HepG2 (cell line): Measurements from ENCODE around the gene PRR15L. TPM values are rescaled to one million over a fixed set of nuclear protein-coding genes. Genes with fewer than 3 reads are reported as not detected.

ENCODE experiments used
- AKAP8 ChIP-seq: sonication (generic); formaldehyde crosslinking; IDR thresholded peaks from 2 replicates; pipeline ENCODE4 v1.5.1; 2020; ENCODE audit warnings: mild to moderate bottlenecking, missing genetic modification reagents
- CEBPB ChIP-seq: IDR thresholded peaks from 2 replicates; pipeline ENCODE4 v1.6.1; 2011; ENCODE audit warnings: low read depth, low read length, improper control_type of control experiment, borderline replicate concordance
- CREM ChIP-seq, 2 experiments: sonication (generic) in 1 of 2; formaldehyde crosslinking in 1 of 2; IDR thresholded peaks; 2 replicates each; pipeline versions ENCODE4 v1.4.0 to v1.6.1; 2016 to 2020; ENCODE audit warnings: antibody characterized with exemption in 1 of 2, mild to moderate bottlenecking in 1 of 2, missing genetic modification reagents in 1 of 2
- ETV5 ChIP-seq: IDR thresholded peaks from 2 replicates; pipeline ENCODE4 v1.6.1; 2018; ENCODE audit warnings: missing biosample characterization, missing genetic modification reagents, inconsistent platforms, borderline replicate concordance
- FOXK1 ChIP-seq: sonication (generic); formaldehyde crosslinking; IDR thresholded peaks from 2 replicates; pipeline ENCODE4 v1.4.0; 2020; ENCODE audit warnings: low read depth, missing genetic modification reagents, borderline replicate concordance
- HNF4A ChIP-seq: sonication (generic); formaldehyde crosslinking; IDR thresholded peaks from 2 replicates; pipeline ENCODE4 v1.4.0; 2020; ENCODE audit warnings: missing genetic modification reagents
- KMT2A ChIP-seq: sonication (generic); formaldehyde crosslinking; IDR thresholded peaks from 2 replicates; pipeline ENCODE4 v1.4.0; 2020; ENCODE audit warnings: missing genetic modification reagents
- MLXIP ChIP-seq: sonication (generic); formaldehyde crosslinking; IDR thresholded peaks from 2 replicates; pipeline ENCODE4 v1.9.0; 2021; ENCODE audit warnings: missing genetic modification reagents, borderline replicate concordance
- MTA1 ChIP-seq: sonication (generic); formaldehyde crosslinking; IDR thresholded peaks from 2 replicates; pipeline ENCODE4 v1.4.0; 2020; ENCODE audit warnings: missing genetic modification reagents, mild to moderate bottlenecking, borderline replicate concordance
- NAIF1 ChIP-seq: sonication (generic); formaldehyde crosslinking; IDR thresholded peaks from 2 replicates; pipeline ENCODE4 v1.5.0; 2020; ENCODE audit warnings: mild to moderate bottlenecking, missing genetic modification reagents, borderline replicate concordance
- NBN ChIP-seq: fragments of 450-650 bp; conservative IDR thresholded peaks from 2 replicates; pipeline ENCODE4 v1.6.1; 2017
- NCOR1 ChIP-seq: fragments of 200-600 bp; sonication (generic); IDR thresholded peaks from 2 replicates; pipeline ENCODE4 v1.7.0; 2017; ENCODE audit warnings: antibody characterized with exemption, low read length, borderline replicate concordance
- NPAS2 ChIP-seq: sonication (generic); formaldehyde crosslinking; IDR thresholded peaks from 2 replicates; pipeline ENCODE4 v1.8.0; 2022; ENCODE audit warnings: mild to moderate bottlenecking, missing genetic modification reagents, borderline replicate concordance
- PAWR ChIP-seq: sonication (generic); formaldehyde crosslinking; IDR thresholded peaks from 2 replicates; pipeline ENCODE4 v1.4.0; 2020; ENCODE audit warnings: missing genetic modification reagents, mild to moderate bottlenecking, borderline replicate concordance
- PCBP2 ChIP-seq: fragments of 200-400 bp; formaldehyde crosslinking; optimal IDR thresholded peaks from 2 replicates; pipeline ENCODE3; 2018; ENCODE audit warnings: low read length, low read depth; ENCODE audit not compliant: poor library complexity, severe bottlenecking
- TCF7 ChIP-seq: sonication (generic); IDR thresholded peaks from 2 replicates; pipeline ENCODE4 v1.6.1; 2016; ENCODE audit warnings: antibody characterized with exemption, low read depth
- THAP11 ChIP-seq: IDR thresholded peaks from 2 replicates; pipeline ENCODE4 v1.6.1; 2016; ENCODE audit warnings: missing biosample characterization, missing genetic modification reagents
- ZBTB20 ChIP-seq: sonication (generic); formaldehyde crosslinking; IDR thresholded peaks from 2 replicates; pipeline ENCODE4 v1.8.1; 2023; ENCODE audit warnings: missing genetic modification reagents, low read depth, mild to moderate bottlenecking, borderline replicate concordance
- ZBTB3 ChIP-seq: sonication (generic); formaldehyde crosslinking; IDR thresholded peaks from 2 replicates; pipeline ENCODE4 v1.4.0; 2020; ENCODE audit warnings: low read depth, mild to moderate bottlenecking, moderate library complexity, missing genetic modification reagents, borderline replicate concordance
- ZMAT3 ChIP-seq: sonication (generic); formaldehyde crosslinking; conservative IDR thresholded peaks from 2 replicates; pipeline ENCODE4 v1.7.0; 2021; ENCODE audit warnings: missing genetic modification reagents
- ZNF367 ChIP-seq: sonication (generic); formaldehyde crosslinking; IDR thresholded peaks from 2 replicates; pipeline ENCODE4 v1.4.0; 2020; ENCODE audit warnings: missing genetic modification reagents, borderline replicate concordance
- ZNF576 ChIP-seq: sonication (generic); formaldehyde crosslinking; IDR thresholded peaks from 2 replicates; pipeline ENCODE4 v1.4.0; 2020; ENCODE audit warnings: mild to moderate bottlenecking, missing genetic modification reagents
- ZNF784 ChIP-seq: sonication (generic); formaldehyde crosslinking; IDR thresholded peaks from 2 replicates; pipeline ENCODE4 v1.5.1; 2020; ENCODE audit warnings: missing genetic modification reagents, mild to moderate bottlenecking, borderline replicate concordance
- ZNF800 ChIP-seq: sonication (generic); formaldehyde crosslinking; IDR thresholded peaks from 2 replicates; pipeline ENCODE4 v1.4.0; 2020; ENCODE audit warnings: missing genetic modification reagents
- polyA plus RNA-seq, 8 experiments: library from polyadenylated mRNA; depleted of rRNA in 3 of 8; stranded (reverse) in 7 of 8; unstranded in 1 of 8; fragments of >200 nt; fragmentation: Illumina TruSeq in 4 of 8; extraction: Trizol in 4 of 8; gene quantifications; 2 replicates each; pipeline versions ENCODE4 v1.2.1 to v1.2.3, GENCODE V29; 2011 to 2016; ENCODE audit warnings: low read depth in 4 of 8, missing spikeins in 1 of 8, mixed read lengths in 1 of 8; ENCODE audit not compliant: insufficient read depth in 1 of 8
- total RNA-seq, 5 experiments: library from RNA; depleted of rRNA; stranded (reverse); fragments of >200 nt; fragmentation: Illumina TruSeq; extraction: Trizol; gene quantifications; 2 replicates each; pipeline ENCODE4 v1.2.3, GENCODE V29; 2016; ENCODE audit warnings: low read depth in 1 of 5

PRR15L gene
- total and polyA plus RNA-seq, 2 of the 13 experiments (the other 11 are each of a cell fraction or from before 2014, with no cell fraction given) = 0.44 to 2.0 TPM

- TF ChIP-seq MLXIP (CRISPR knock-in tag) (no peak; the same call in 1 of the 2 replicates), ZNF784 (CRISPR knock-in tag) (peak; percentile 78; the same call in 1 of the 2 replicates), NPAS2 (no peak), NAIF1 (peak; percentile 73; the same call in 1 of the 2 replicates), PAWR (CRISPR knock-in tag) (no peak), FOXK1 (CRISPR knock-in tag) (peak; percentile 67), ETV5 (CRISPR knock-in tag) (peak; percentile 47), NBN (no peak), NCOR1 (no peak), ZBTB20 (peak; percentile 93), CEBPB (peak; percentile 76), ZNF800 (CRISPR knock-in tag) (peak; percentile 86; the same call in 1 of the 2 replicates), HNF4A (peak; percentile 40; the same call in 1 of the 2 replicates), AKAP8 (CRISPR knock-in tag) (peak; percentile 93), CREM (IDR thresholded peaks at IDR 0.05) (peak; percentile 74), CREM (CRISPR knock-in tag; IDR thresholded peaks at IDR 0.05) (no peak), THAP11 (peak; percentile 87), TCF7 (no peak), PCBP2 (no peak), ZNF576 (CRISPR knock-in tag) (peak; percentile 90; the same call in 1 of the 2 replicates), ZNF367 (CRISPR knock-in tag) (no peak), MTA1 (CRISPR knock-in tag) (no peak), KMT2A (peak; percentile 83), ZBTB3 (CRISPR knock-in tag) (peak; percentile 21; the same call in 1 of the 2 replicates), ZMAT3 (CRISPR knock-in tag) (peak; percentile 83)
Measured at GRCh38 chr17:47970725-47971499, 13.2 kb upstream of the PRR15L start, which contains the start of gene CDK5RAP3 (continued).
